GM23338 (cell line): ENCODE results near the gene NRG3. TPM values are rescaled to one million over a fixed set of nuclear protein-coding genes. Genes with fewer than 3 reads are reported as not detected.

Experiments used
- ATAC-seq: fragments of 200-7000 bp; cut with Tn5 transposase; 3 replicates; pipeline ENCODE4 v1.9.1; 2020
- DNase-seq: peaks from one replicate; pipeline ENCODE4 v3.0.0-alpha.2; 2015; ENCODE audit warnings: low spot score
- H2AFZ ChIP-seq: fragments of 200-600 bp; sonication (generic); 2 replicates; pipeline ENCODE4 v1.8.0; 2016; ENCODE audit warnings: antibody characterized with exemption, mild to moderate bottlenecking, moderate library complexity
- H3F3A ChIP-seq: fragments of 200-600 bp; sonication (generic); replicated peaks from 2 replicates; pipeline ENCODE4 v1.8.0; 2017; ENCODE audit warnings: antibody characterized with exemption, mixed run types, low read depth
- H3K27ac ChIP-seq: fragments of 200-600 bp; sonication (generic); 2 replicates; pipeline ENCODE4 v1.6.1; 2016; ENCODE audit warnings: low read depth
- H3K27me3 ChIP-seq: fragments of 200-600 bp; sonication (generic); 2 replicates; pipeline ENCODE4 v1.8.0; 2016; ENCODE audit warnings: mild to moderate bottlenecking, mixed run types, moderate library complexity; ENCODE audit not compliant: insufficient read depth
- H3K36me3 ChIP-seq: fragments of 200-600 bp; sonication (generic); 2 replicates; pipeline ENCODE4 v1.8.0; 2016; ENCODE audit warnings: mild to moderate bottlenecking; ENCODE audit not compliant: insufficient read depth
- H3K4me1 ChIP-seq: fragments of 200-600 bp; sonication (generic); 2 replicates; pipeline ENCODE4 v1.8.0; 2016; ENCODE audit warnings: mild to moderate bottlenecking, moderate library complexity; ENCODE audit not compliant: insufficient read depth
- H3K4me2 ChIP-seq: fragments of 200-600 bp; sonication (generic); 2 replicates; pipeline ENCODE4 v1.7.1; 2017; ENCODE audit warnings: mixed run types
- H3K4me3 ChIP-seq: fragments of 200-600 bp; sonication (generic); 2 replicates; pipeline ENCODE4 v1.6.1; 2016; ENCODE audit warnings: mixed run types
- H3K79me2 ChIP-seq: fragments of 200-600 bp; sonication (generic); replicated peaks from 2 replicates; pipeline ENCODE4 v1.8.0; 2017; ENCODE audit warnings: mild to moderate bottlenecking; ENCODE audit not compliant: insufficient read depth
- H3K9me2 ChIP-seq: fragments of 200-600 bp; sonication (generic); 2 replicates; pipeline ENCODE4 v1.8.0; 2017; ENCODE audit not compliant: insufficient read depth
- H4K20me1 ChIP-seq: fragments of 200-600 bp; sonication (generic); replicated peaks from 2 replicates; pipeline ENCODE4 v1.8.0; 2017; ENCODE audit warnings: mild to moderate bottlenecking; ENCODE audit not compliant: insufficient read depth
- H3K27ac Mint-ChIP-seq: 2 replicates; pipeline ENCODE4 v1.8.0; 2020; ENCODE audit warnings: inconsistent platforms, mild to moderate bottlenecking, moderate library complexity, mixed read lengths
- H3K27me3 Mint-ChIP-seq: 3 replicates; pipeline ENCODE4 v1.8.0; 2022; ENCODE audit warnings: low read depth, mild to moderate bottlenecking, moderate library complexity, mixed read lengths, inconsistent platforms; ENCODE audit not compliant: insufficient read depth, poor library complexity
- H3K36me3 Mint-ChIP-seq: 3 replicates; pipeline ENCODE4 v1.8.0; 2021; ENCODE audit warnings: low read depth, mild to moderate bottlenecking, inconsistent platforms, moderate library complexity, mixed read lengths
- H3K4me1 Mint-ChIP-seq: 3 replicates; pipeline ENCODE4 v1.8.0; 2020; ENCODE audit warnings: mild to moderate bottlenecking, inconsistent platforms, mixed read lengths
- H3K4me3 Mint-ChIP-seq: 3 replicates; pipeline ENCODE4 v1.8.0; 2021; ENCODE audit warnings: moderate library complexity, mild to moderate bottlenecking, inconsistent platforms, mixed read lengths
- H3K9me3 Mint-ChIP-seq: 3 replicates; pipeline ENCODE4 v1.8.0; 2020; ENCODE audit warnings: moderate library complexity, mild to moderate bottlenecking, inconsistent platforms, mixed read lengths
- EZH2 ChIP-seq: fragments of 200-600 bp; sonication (generic); IDR thresholded peaks from one replicate; pipeline ENCODE4 v1.8.0; 2017; ENCODE audit warnings: antibody characterized with exemption, mild to moderate bottlenecking, low read depth; ENCODE audit not compliant: unreplicated experiment
- EZH2phosphoT487 ChIP-seq: fragments of 200-600 bp; sonication (generic); IDR thresholded peaks from one replicate; pipeline ENCODE4 v1.8.1; 2018; ENCODE audit warnings: antibody characterized with exemption; ENCODE audit not compliant: unreplicated experiment
- JUNB ChIP-seq: IDR thresholded peaks from one replicate; pipeline ENCODE4 v1.6.1; 2016; ENCODE audit warnings: antibody characterized with exemption; ENCODE audit not compliant: unreplicated experiment
- ZNF331 ChIP-seq: fragments of 250-450 bp; sonication (Bioruptor Pico); IDR thresholded peaks from 2 replicates; pipeline ENCODE4 v1.5.0; 2020; ENCODE audit warnings: low read depth, mild to moderate bottlenecking, moderate library complexity
- polyA plus RNA-seq: library from polyadenylated mRNA; unstranded; fragments of >200 nt; fragmentation: Nextera tagmentation; extraction: Ambion mirVana; gene quantifications from 2 replicates; pipeline ENCODE4 v1.2.1, GENCODE V29; 2016
- total RNA-seq: library from RNA; depleted of rRNA; stranded (reverse); fragments of >200 nt; shearing (Covaris generic); gene quantifications from 2 replicates; pipeline ENCODE4 v1.2.3, GENCODE V29; 2014
- TF ChIP-seq, protein P1 (sequence below): fragments of 250-450 bp; sonication (Bioruptor Pico); IDR thresholded peaks from 2 replicates; pipeline ENCODE4 v1.5.0; 2020; ENCODE audit warnings: mild to moderate bottlenecking, moderate library complexity
- TF ChIP-seq, protein P2 (sequence below): IDR thresholded peaks from 2 replicates; pipeline ENCODE4 v1.6.1; 2016; ENCODE audit warnings: antibody characterized with exemption

NRG3 gene
- total and polyA plus RNA-seq, 2 experiments from 2014 or later = 1.9 to 3.9 TPM

DNA sequence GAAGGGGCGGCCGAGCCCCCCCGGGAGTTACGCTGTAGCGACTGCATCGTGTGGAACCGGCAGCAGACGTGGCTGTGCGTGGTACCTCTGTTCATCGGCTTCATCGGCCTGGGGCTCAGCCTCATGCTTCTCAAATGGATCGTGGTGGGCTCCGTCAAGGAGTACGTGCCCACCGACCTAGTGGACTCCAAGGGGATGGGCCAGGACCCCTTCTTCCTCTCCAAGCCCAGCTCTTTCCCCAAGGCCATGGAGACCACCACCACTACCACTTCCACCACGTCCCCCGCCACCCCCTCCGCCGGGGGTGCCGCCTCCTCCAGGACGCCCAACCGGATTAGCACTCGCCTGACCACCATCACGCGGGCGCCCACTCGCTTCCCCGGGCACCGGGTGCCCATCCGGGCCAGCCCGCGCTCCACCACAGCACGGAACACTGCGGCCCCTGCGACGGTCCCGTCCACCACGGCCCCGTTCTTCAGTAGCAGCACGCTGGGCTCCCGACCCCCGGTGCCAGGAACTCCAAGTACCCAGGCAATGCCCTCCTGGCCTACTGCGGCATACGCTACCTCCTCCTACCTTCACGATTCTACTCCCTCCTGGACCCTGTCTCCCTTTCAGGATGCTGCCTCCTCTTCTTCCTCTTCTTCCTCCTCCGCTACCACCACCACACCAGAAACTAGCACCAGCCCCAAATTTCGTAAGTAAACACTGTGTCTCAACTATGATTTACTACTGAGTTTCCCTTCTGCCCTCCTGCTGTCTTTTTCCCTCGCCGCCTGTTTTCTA is 666 bp downstream of the NRG3 start:
- no peaks in the 10 kb centered on the region for H4K20me1 ChIP-seq
- H3K4me2 ChIP-seq = peak overlapping the region; percentile 82
- peaks cover 40% of the 10 kb centered on the region for H3K4me1 ChIP-seq
- peak overlapping the region; percentile 93 for H2AFZ ChIP-seq
- Mint-ChIP-seq H3K9me3 (peaks cover 3% of the 10 kb centered on the region; the same call in 1 of the 3 replicates), H3K4me1 (peaks cover 50% of the 10 kb centered on the region), H3K27ac (no peak overlapping the region), H3K4me3 (peak overlapping the region; percentile 90), H3K27me3 (peaks cover 23% of the 10 kb centered on the region), H3K36me3 (peaks cover 3% of the 10 kb centered on the region; the same call in 1 of the 3 replicates)
- H3K27me3 ChIP-seq = peaks cover 58% of the 10 kb centered on the region
- 0 out of 2 replicates have a peak, but pooled peaks cover 4% of the 10 kb centered on the region for H3F3A ChIP-seq
- DNase-seq (peak; percentile 18), ATAC-seq (peak; percentile 8)
- TF ChIP-seq EZH2phosphoT487 = no peak
- TF ChIP-seq, protein P1, sequence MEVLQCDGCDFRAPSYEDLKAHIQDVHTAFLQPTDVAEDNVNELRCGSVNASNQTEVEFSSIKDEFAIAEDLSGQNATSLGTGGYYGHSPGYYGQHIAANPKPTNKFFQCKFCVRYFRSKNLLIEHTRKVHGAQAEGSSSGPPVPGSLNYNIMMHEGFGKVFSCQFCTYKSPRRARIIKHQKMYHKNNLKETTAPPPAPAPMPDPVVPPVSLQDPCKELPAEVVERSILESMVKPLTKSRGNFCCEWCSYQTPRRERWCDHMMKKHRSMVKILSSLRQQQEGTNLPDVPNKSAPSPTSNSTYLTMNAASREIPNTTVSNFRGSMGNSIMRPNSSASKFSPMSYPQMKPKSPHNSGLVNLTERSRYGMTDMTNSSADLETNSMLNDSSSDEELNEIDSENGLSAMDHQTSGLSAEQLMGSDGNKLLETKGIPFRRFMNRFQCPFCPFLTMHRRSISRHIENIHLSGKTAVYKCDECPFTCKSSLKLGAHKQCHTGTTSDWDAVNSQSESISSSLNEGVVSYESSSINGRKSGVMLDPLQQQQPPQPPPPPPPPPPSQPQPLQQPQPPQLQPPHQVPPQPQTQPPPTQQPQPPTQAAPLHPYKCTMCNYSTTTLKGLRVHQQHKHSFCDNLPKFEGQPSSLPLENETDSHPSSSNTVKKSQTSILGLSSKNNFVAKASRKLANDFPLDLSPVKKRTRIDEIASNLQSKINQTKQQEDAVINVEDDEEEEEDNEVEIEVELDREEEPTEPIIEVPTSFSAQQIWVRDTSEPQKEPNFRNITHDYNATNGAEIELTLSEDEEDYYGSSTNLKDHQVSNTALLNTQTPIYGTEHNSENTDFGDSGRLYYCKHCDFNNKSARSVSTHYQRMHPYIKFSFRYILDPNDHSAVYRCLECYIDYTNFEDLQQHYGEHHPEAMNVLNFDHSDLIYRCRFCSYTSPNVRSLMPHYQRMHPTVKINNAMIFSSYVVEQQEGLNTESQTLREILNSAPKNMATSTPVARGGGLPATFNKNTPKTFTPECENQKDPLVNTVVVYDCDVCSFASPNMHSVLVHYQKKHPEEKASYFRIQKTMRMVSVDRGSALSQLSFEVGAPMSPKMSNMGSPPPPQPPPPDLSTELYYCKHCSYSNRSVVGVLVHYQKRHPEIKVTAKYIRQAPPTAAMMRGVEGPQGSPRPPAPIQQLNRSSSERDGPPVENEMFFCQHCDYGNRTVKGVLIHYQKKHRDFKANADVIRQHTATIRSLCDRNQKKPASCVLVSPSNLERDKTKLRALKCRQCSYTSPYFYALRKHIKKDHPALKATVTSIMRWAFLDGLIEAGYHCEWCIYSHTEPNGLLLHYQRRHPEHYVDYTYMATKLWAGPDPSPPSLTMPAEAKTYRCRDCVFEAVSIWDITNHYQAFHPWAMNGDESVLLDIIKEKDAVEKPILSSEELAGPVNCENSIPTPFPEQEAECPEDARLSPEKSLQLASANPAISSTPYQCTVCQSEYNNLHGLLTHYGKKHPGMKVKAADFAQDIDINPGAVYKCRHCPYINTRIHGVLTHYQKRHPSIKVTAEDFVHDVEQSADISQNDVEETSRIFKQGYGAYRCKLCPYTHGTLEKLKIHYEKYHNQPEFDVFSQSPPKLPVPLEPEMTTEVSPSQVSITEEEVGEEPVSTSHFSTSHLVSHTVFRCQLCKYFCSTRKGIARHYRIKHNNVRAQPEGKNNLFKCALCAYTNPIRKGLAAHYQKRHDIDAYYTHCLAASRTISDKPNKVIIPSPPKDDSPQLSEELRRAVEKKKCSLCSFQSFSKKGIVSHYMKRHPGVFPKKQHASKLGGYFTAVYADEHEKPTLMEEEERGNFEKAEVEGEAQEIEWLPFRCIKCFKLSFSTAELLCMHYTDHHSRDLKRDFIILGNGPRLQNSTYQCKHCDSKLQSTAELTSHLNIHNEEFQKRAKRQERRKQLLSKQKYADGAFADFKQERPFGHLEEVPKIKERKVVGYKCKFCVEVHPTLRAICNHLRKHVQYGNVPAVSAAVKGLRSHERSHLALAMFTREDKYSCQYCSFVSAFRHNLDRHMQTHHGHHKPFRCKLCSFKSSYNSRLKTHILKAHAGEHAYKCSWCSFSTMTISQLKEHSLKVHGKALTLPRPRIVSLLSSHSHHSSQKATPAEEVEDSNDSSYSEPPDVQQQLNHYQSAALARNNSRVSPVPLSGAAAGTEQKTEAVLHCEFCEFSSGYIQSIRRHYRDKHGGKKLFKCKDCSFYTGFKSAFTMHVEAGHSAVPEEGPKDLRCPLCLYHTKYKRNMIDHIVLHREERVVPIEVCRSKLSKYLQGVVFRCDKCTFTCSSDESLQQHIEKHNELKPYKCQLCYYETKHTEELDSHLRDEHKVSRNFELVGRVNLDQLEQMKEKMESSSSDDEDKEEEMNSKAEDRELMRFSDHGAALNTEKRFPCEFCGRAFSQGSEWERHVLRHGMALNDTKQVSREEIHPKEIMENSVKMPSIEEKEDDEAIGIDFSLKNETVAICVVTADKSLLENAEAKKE (CRISPR knock-in tag) = no peak
- peak; percentile 64 for TF ChIP-seq EZH2
- TF ChIP-seq JUNB = no peak
- no peak for TF ChIP-seq ZNF331 (CRISPR knock-in tag)
- TF ChIP-seq, protein P2, sequence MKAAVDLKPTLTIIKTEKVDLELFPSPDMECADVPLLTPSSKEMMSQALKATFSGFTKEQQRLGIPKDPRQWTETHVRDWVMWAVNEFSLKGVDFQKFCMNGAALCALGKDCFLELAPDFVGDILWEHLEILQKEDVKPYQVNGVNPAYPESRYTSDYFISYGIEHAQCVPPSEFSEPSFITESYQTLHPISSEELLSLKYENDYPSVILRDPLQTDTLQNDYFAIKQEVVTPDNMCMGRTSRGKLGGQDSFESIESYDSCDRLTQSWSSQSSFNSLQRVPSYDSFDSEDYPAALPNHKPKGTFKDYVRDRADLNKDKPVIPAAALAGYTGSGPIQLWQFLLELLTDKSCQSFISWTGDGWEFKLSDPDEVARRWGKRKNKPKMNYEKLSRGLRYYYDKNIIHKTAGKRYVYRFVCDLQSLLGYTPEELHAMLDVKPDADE = no peak
- H3K27ac ChIP-seq = no peak overlapping the region
- peak overlapping the region; percentile 70 for H3K4me3 ChIP-seq
- H3K79me2 ChIP-seq = peaks cover 23% of the 10 kb centered on the region
- no peaks in the 10 kb centered on the region for H3K9me2 ChIP-seq
- no peaks in the 10 kb centered on the region for H3K36me3 ChIP-seq
